GM08714 (cell line): Measurements from ENCODE around the gene PPIL1.

Experiments used
- H3K4me3 ChIP-seq: fragments of 200-500 bp; sonication (Bioruptor generic); 2 replicates; pipeline ENCODE4 v1.5.1; 2014; ENCODE audit warnings: mild to moderate bottlenecking, low read length, inconsistent platforms
- ZNF274 ChIP-seq: IDR thresholded peaks from 2 replicates; pipeline ENCODE4 v1.6.1; 2012; ENCODE audit warnings: mild to moderate bottlenecking, low read depth, low read length

The PPIL1 gene

DNA sequence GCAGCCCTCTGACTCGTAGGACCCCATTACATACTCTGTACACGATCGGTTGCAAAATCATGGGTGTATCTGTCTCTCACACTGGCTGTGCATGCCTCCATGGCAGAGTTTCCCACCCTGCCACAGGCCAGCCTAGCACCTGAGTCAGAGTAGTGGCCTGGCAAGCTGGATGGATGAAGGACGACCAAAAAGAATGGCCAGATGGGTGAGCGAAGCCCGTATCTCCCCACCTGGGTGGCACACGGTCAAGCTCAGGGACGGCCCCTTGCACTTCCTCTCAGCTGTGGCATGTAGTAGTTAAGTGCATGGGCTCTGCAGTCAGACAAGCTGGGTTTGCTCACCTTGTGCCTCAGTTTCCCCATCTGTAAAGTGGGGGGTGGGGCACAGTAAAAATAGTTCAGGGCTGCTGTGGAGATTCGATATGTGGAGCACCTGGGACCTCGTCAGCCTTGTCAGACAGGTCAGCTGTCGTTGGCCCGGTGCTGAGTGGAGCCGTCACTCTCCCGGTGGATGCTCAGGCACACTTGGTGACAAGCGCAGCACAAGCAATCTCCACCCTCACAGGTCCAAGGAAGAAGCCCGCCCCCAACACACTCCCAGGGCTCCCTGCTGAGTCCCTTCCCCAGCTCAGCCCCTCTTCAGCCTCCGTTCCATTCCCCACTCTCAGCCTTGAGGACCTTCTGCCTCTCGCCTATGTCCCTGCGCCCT lies 47.9 kb downstream of the PPIL1 start:
- TF ChIP-seq ZNF274: no peak
- H3K4me3 ChIP-seq: no peak overlapping the region

- H3K4me3 ChIP-seq: no peak overlapping the region
- TF ChIP-seq ZNF274: no peak
Observed at GRCh38 chr6:36825994-36826393, 48.6 kb downstream of the PPIL1 start.

DNA sequence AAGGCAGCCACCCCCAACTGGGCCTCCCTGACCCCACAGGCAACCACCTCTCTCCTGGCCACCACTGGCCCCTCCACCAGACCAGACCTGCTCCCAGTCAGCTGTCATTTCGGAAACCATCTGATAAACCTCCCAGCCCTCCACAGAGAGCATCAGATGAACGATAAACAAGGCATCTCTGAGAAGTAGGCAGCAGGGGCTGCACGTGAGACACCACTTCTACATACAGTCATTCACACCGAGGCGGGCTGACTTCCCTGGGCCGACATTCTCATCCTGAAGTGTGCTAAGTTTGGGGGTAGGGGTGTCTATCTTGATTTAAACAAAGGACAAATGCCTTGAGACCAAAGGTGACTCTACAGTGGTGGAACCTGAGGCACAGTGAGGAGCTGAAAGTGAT lies 49.2 kb downstream of the PPIL1 start:
- no peak overlapping the region for H3K4me3 ChIP-seq
- no peak for TF ChIP-seq ZNF274

GRCh38 chr6:36824253-36824652 lies 50.4 kb downstream of the PPIL1 start:
- TF ChIP-seq ZNF274: no peak
- H3K4me3 ChIP-seq: no peak overlapping the region

DNA sequence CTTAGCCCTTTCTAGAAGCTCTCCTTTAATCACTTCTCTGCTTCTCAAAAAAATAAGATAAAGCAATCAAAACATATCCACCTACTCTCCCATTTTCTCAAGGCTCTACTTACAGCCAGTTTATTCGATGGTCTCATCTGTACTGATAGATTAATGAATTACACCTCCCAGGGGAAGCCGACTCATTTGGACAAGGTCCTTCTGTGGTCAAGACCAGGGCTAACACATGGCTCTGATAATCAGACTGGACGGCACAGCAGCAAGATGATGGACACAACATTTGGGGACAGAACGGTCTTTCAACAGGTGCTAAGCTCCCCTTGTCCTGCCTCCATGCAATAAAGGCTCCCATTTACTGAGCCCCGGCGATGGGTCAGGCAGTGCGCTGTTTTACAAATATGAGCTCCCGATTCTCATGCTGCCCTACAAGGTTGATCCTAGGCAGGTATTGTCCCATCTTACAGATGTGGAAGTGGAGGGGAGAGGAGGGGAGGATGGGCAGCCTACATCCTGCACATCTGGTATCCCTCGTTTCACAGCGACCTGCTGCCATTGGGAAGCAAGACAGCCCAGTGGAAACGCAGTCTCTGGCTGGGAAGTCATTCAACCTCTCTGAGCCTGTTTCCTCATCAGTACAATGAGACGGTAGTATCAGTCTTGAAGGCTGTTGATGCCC lies 51.0 kb downstream of the PPIL1 start:
- no peak overlapping the region for H3K4me3 ChIP-seq
- TF ChIP-seq ZNF274: no peak

DNA sequence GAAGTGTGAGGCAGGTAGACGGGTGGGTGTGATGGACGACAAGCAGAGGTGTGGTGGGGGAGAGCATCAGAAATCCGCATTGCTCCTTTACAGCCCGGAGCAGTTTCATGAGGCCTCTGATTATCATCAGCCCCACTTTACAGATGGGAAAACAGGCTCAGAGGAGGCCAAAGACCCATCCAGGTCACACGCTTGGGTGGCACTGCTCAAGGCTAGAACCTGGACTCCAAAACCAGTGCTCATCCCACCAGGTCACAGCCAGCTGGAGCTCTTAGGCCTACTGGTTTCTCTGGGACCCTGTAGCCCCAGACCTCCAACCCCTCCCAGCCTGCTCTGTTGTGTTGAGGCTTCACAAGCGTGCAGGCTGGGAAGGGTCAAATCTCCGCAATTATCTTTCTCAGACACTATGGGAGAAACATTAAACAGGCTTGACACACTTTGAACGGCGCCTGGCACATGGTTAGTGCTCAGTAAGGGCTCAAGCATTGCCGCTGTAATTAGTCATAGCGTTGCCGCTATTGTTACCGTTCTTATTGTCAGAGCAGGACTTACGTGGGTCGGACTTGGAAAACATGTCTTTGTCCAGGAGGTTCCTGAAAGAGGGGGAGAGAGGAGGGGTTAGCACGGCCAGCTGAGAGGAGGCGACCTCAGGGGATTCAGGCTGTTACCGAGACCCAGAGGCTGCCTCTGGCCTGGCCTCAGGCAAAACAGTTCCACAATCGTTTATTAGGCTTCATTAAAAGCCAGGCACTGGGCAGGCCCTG lies 51.9 kb downstream of the PPIL1 start:
- TF ChIP-seq ZNF274: no peak
- no peak overlapping the region for H3K4me3 ChIP-seq

DNA sequence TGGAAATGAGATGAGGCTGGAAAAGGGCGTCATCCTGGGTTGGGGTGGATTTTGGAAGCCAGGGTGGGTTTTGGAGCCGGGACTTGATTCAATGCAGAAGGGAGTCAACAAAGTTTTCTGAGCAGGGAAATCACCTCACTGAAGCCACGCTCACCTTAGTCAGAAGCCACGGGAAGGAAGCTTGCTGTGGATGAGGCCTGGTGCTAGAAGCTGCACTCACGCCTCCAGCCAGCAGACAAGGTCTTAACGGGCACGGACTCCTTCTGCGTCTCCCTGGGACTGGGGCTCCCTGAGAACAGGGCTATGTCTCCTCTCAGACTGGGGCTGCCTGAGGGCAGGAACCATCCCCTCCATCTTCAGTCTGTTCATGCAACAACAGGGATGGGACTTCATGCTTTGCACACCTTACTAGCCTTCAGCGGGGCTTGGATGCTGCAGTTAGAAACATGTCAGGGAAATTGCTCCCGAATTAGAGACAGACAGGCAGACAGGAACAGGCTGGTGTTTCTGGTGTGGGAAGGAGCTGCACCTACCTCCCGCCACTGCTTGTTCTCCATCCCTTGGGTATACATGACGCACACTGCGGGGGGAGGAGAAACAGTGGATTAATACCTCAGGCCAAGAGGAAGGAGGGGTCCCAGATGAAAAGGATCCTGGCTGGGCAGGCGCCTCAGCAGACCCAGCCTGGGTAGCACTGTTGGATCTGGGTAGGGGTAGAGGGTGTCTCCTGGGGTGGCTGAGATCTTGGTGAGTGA lies 52.8 kb downstream of the PPIL1 start:
- no peak for TF ChIP-seq ZNF274

DNA sequence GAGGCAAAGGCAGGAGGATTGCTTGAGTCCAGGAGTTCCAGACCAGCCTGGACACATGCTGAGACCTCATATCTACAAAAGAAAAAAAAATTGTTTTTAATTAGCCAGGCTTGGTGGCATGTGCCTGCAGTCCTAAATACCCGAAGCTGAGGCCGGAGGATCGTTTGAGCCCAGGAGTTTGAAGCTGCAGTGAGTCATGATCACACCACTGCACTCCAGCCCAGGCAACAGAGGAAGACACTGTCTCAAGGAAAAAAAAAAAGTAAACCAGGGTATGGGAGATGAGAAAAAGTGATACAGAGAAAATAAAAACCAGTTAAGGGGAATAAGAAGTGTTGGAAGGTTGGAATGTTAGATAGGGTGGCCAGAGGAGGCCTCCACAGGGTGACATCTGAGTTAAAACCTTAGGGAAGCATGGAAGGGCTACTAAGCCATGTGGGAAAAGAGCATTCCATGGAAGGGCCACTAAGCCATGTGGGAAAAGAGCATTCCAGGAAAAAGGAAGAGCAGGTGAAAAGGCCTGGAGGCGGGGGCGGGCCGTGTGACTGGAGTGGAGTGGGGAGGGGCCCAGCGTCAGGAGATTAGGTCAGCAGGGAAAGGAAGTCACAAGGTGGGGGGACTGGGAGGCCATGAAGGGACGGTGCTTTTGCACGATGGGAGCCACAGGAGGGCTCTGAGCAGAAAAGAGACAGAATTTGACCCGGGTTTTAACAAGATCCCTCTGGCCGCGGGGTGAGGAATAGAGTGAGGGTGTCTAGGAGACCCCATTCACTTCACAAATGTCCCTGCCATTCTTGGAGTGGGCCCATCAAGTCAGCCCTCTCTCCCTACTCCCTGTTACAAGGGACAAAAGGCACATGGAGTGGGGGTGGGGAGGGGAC lies 53.7 kb downstream of the PPIL1 start:
- no peak for TF ChIP-seq ZNF274
- H3K4me3 ChIP-seq: no peak overlapping the region

More for the DNA sequence above, 52.8 kb downstream of the PPIL1 start:
- H3K4me3 ChIP-seq: no peak overlapping the region

- no peak for TF ChIP-seq ZNF274
- no peak overlapping the region for H3K4me3 ChIP-seq
Observed at GRCh38 chr6:36818756-36819155, 55.8 kb downstream of the PPIL1 start.

DNA sequence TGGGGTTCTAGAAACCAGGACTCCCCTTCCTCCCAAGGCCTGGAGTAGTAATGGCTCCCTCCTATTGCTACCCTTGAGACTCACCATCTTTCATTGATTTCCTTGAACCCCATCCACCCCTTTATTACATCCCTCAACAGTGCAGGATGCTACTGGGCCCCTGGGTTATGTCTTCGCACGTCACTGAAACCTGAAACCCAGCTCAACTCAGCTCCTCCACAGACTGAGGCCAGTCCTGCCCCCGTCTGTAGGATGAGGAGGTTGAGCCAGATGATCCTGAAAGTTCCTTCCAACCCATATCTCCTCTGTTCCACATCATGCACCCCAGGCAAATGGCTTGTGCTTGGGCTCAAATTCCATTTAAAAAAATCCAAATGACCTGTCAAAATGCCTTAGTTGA lies 56.8 kb downstream of the PPIL1 start:
- no peak for TF ChIP-seq ZNF274
- no peak overlapping the region for H3K4me3 ChIP-seq

DNA sequence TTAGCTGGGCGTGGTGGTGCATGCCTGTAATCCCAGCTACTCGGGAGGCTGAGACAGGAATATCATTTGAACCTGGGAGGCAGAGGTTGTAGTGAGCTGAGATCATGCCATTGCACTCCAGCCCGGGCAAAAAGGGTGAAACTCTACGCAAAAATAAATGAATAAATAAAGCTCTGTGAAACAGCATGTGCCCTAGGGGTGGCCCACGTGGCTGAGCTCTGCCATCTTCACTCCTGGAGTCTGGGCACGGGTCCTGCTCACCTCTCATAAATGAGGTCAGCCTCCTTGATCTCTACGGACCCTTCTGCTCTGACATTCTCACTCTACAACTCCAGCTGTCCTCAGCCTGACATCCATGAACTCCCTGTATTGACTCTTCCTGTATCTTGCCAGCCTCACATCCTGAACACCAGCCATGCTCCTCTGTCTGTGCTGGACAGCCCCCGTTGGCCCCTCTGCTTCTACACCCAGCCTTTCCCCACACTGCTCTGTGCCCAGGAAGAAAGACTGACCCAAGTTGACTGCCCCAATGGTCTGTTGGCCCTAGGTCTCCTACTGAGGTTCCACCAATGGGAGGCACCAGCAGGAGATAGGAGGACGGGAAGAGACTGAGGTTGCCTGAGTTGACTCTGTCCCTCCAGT lies 57.3 kb downstream of the PPIL1 start:
- TF ChIP-seq ZNF274: no peak
- no peak overlapping the region for H3K4me3 ChIP-seq

- no peak overlapping the region for H3K4me3 ChIP-seq
- TF ChIP-seq ZNF274: no peak
Observed at GRCh38 chr6:36815962-36816735, 58.5 kb downstream of the PPIL1 start.

- no peak for TF ChIP-seq ZNF274
- no peak overlapping the region for H3K4me3 ChIP-seq
Observed at GRCh38 chr6:36814249-36814648, 60.4 kb downstream of the PPIL1 start.
